ENCODE measurements around the gene ZDHHC9. TPM values are rescaled to one million over a fixed set of nuclear protein-coding genes. Genes with fewer than 3 reads are reported as not detected.

ZDHHC9 gene
- total and polyA plus RNA-seq, 9 of the 15 experiments (the other 6 are each of a cell fraction or from before 2014, with no cell fraction given) = 6.8 to 22.4 (median 9.1) TPM

DNA sequence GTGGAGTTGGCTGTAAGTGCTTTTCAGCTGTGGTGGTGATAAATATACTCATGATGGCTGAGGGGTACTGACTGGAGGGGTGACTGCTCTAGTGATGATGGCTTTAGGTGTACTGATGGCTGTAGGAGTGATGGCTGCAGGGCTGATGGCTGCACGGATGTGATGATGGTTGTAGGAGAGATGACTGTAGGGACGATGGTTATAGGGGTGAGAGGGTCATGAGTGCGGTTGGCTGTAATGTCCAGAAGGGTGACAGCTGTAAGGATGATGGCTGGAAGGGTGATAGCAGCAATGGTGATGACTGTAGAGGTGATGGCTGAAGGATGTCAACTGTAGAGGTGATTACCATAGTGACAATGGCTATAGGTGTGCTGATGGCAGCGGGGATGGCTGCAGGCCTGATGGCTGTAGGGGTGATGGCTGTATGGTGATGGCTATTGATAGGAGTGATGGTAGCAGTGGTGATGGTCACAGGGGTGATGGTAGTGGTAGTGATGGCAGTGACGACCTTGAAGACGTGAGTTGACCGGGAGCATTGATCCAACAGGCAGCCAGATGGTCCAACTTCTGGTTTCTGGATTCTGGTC lies 64.5 kb downstream of the ZDHHC9 start (continued):
- TF ChIP-seq CBFA2T3 (IDR thresholded peaks at IDR 0.05) = no peak
- TF ChIP-seq ZNF239 (CRISPR knock-in tag; IDR thresholded peaks at IDR 0.05) = no peak
- no peak for TF ChIP-seq TARDBP (IDR thresholded peaks at IDR 0.05)
- no peak for TF ChIP-seq CREB5 (CRISPR knock-in tag; IDR thresholded peaks at IDR 0.05)
- TF ChIP-seq ZSCAN32 (CRISPR knock-in tag; IDR thresholded peaks at IDR 0.05) = no peak

DNA sequence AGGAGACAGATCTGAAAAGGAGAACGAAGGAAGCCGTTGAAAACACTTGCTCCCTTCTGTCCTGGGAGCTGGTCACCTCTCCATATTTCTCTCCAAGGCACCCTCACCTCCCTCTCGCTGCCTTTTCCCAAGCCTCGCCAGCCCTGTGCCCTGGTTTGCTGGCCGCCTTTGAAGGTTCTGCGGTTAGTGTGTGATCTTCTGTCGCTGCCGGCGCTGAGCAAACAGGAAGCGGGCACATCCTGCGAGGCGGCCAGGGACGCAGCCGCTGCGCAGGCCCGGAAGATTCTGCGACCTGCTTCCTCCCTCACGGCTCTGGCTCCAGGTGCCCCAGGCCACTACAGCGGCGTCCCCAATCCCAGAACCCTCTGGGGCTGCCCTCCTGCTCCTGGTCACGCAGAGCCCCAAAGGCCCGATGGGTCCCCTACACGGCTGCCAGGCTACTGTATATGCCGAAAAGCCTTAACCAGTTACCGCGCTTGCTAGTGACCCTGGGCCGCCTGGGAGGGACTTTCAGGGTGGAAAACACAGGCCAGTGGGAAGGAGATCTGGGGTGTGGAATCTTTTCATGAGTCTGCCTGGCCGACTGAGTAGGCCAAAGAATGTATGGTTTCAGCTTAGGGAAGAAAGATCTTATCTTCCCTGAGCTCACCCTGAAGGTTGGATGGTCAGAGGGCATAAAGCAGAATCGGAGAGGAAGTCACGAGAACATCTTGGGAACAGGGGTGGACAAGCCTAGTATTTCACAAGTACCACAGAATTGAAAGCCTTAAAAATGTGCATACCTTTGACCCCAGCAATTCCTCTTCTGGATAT lies 66.3 kb downstream of the ZDHHC9 start:
- CTCF ChIA-PET (ENCODE audit: low intra/inter-chr PET ratio) = no interaction called here
- Histone ChIP-seq H3K27ac (ENCODE audit: extremely low read depth, low read depth, low read length) (no peak overlapping the region), H2AFZ (ENCODE audit: low read depth, low read length) (no peak overlapping the region), H3K4me2 (ENCODE audit: insufficient read depth, low read length) (no peak overlapping the region), H3K4me3 (no peak overlapping the region), H3K4me1 (replicated peaks in 1 of 2; ENCODE audit: control insufficient read depth in 2 of 2, insufficient read depth in 2 of 2, low read length in 2 of 2) (peaks cover 0 to 12% of the 10 kb centered on the region in 2 experiments; a peak in 2 of 5 replicates), H3K79me2 (ENCODE audit: control insufficient read depth, insufficient read depth, low read length) (no peaks in the 10 kb centered on the region), H4K20me1 (replicated peaks; ENCODE audit: control insufficient read depth, insufficient read depth, low read length) (no peaks in the 10 kb centered on the region), H3K27me3 (ENCODE audit: control insufficient read depth in 2 of 2, insufficient read depth in 2 of 2, low read length in 2 of 2) (no peaks in the 10 kb centered on the region), H3K36me3 (ENCODE audit: control insufficient read depth, insufficient read depth, low read length) (no peaks in the 10 kb centered on the region), H3K9me3 (replicated peaks; ENCODE audit: control insufficient read depth, insufficient read depth, low read depth, low read length) (no peaks in the 10 kb centered on the region), H3K9ac (ENCODE audit: insufficient read depth in 1 of 2, low read depth in 2 of 2, low read length in 2 of 2) (no peak overlapping the region; a peak in 1 of 4 replicates), H3K9me1 (ENCODE audit: control insufficient read depth, insufficient read depth, low read length) (no peaks in the 10 kb centered on the region)
- intact Hi-C loops (cut with micrococcal nuclease) (no loop called here), in situ Hi-C loops (cut with MboI) (no loop called here)
- FAIRE-seq (no peak), ATAC-seq (no peak), DNase-seq (ENCODE audit: extremely low read depth in 1 of 4, low spot score in 3 of 4) (no peak)
- POLR2A ChIA-PET = interaction anchor here (1.0 kb wide), 1 partner anchor 18 kb away, joined by 3 read pairs; no protein-coding TSS in a partner anchor
- no TSS peak for BruUV-seq (replicated peaks)
- 87% methylated on average over 21 of the region's 30 CpGs for WGBS (ENCODE audit: insufficient coverage, low coverage, missing lambda C conversion rate)
- TF ChIP-seq, protein P1, sequence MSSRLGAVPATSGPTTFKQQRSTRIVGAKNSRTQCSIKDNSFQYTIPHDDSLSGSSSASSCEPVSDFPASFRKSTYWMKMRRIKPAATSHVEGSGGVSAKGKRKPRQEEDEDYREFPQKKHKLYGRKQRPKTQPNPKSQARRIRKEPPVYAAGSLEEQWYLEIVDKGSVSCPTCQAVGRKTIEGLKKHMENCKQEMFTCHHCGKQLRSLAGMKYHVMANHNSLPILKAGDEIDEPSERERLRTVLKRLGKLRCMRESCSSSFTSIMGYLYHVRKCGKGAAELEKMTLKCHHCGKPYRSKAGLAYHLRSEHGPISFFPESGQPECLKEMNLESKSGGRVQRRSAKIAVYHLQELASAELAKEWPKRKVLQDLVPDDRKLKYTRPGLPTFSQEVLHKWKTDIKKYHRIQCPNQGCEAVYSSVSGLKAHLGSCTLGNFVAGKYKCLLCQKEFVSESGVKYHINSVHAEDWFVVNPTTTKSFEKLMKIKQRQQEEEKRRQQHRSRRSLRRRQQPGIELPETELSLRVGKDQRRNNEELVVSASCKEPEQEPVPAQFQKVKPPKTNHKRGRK (tag; IDR thresholded peaks at IDR 0.05) = no peak
- TF ChIP-seq NR4A1 (CRISPR knock-in tag; IDR thresholded peaks at IDR 0.05) (no peak), NR4A1 (tag; IDR thresholded peaks at IDR 0.05) (no peak), ILK (tag; IDR thresholded peaks at IDR 0.05; ENCODE audit: borderline replicate concordance, low read depth) (no peak), MAX (CRISPR knock-in tag; IDR thresholded peaks at IDR 0.05) (no peak), ERF (CRISPR knock-in tag; IDR thresholded peaks at IDR 0.05) (no peak), NFIC (IDR thresholded peaks at IDR 0.05) (no peak), CREB1 (IDR thresholded peaks at IDR 0.05) (no peak), CREB1 (CRISPR knock-in tag; IDR thresholded peaks at IDR 0.05) (no peak)

All from K562 (cell line).